LNCAP (cell line): ENCODE results near the gene MRPL14.

Experiments
- TF ChIP-seq, protein P1 (sequence below): fragments of 450-650 bp; IDR thresholded peaks from 2 replicates; pipeline ENCODE4 v1.5.1; 2017; ENCODE audit warnings: mild to moderate bottlenecking

MRPL14 gene

DNA sequence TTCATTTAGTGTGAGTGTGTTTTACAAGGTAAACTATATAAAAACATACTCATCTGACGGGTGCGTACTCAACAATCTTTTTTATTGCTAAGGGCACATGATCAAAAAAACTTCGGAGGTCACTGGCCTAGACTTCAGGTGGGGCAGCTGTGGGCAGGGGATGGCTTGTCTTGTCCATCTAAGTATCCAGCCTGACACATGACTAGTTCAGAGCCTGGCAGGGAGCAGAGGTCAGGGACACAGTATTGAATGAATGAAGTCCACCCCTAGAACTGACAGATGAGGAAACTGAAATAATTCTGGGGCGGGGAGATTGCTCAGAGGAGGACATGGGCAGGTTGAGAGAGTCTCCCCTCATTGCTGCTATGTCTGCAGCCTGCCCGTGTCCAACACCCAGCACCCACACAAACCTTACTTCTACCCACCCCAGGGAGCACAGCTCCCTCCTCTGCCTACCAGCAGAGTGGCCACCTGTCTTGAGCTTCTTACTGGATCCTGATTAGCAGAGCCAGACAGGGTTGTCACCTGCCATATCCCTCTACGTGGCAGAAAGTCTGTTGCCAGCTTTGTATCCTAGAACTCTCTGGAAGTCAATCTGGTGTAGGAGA, 48.9 kb downstream of the MRPL14 start:
- TF ChIP-seq, protein P1, sequence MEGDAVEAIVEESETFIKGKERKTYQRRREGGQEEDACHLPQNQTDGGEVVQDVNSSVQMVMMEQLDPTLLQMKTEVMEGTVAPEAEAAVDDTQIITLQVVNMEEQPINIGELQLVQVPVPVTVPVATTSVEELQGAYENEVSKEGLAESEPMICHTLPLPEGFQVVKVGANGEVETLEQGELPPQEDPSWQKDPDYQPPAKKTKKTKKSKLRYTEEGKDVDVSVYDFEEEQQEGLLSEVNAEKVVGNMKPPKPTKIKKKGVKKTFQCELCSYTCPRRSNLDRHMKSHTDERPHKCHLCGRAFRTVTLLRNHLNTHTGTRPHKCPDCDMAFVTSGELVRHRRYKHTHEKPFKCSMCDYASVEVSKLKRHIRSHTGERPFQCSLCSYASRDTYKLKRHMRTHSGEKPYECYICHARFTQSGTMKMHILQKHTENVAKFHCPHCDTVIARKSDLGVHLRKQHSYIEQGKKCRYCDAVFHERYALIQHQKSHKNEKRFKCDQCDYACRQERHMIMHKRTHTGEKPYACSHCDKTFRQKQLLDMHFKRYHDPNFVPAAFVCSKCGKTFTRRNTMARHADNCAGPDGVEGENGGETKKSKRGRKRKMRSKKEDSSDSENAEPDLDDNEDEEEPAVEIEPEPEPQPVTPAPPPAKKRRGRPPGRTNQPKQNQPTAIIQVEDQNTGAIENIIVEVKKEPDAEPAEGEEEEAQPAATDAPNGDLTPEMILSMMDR: no peak

DNA sequence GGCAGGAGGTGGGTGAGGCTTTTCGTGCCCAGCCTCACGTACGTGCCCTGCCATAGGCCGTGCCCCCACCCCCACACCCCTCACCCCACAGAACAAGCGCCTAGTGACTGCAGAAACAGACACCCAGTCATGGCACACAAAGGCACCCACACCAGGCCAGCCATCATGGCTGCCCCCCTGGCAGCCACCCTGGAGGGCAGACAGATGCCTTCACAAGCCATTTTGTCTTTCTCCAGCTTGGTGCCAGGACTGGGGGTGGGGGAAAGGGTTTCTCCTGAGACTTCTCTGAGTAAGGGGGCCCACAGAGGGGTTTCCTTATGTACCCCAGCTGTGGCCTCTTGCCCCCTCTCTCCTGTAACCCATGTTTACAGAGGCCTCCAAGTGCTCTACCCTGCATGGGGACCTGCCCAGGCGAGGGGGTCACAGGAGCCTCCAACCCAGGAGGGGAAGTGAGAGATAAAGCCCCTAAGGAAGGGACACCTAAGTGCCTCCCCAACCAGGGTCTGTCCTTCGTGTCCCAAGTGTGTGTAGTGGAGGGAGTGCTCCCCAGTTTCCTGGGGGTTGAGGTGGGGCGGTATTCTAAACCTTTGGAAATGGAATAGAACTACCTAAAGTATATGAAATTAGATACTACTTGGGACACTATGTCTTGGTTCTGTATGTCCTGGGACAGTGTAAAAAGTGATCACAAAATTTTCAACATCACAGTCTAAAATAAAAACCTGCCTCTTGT, 49.9 kb downstream of the MRPL14 start:
- TF ChIP-seq, protein P1: no peak

DNA sequence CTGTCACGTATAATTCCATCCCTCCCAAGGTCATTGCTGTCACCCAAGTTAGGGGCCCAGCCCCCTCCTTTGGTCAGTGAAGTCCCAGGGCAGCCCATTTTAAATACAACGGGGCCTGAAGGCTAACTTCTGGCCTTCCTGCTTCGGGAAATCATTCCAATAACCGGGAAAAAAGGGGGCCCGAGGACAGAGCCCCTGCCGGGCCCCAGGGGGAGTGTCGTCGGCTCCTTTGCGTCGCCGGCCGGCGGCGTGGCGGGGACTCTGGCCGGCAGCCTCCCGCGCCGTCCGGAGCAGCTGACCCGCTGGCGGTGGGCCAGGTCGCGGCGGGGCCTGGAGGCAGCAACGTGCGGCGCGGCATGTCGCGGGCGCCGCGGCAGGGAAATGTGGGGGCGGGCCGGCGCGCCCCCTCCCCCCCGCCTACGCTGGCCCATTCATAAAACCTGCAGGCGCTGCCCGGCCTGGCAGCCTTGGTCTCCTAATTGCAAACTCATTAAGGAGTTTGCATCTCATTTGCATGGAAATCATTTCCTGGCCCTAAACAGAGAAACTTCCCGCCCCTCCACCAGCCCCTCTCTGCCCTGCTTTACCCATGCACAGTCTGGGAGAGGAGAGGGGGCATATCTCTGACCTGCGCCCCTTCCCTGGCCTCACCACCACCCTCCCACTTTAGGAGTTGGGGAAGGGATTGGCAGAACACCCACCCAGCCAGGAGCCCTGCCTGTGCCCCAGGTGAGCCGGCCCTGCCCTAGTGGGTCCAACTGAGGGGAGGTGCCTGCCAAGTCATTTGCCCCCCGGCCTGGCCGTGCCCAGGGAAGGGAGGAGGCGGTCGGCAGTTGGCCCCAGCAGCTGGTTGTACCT, 50.7 kb downstream of the MRPL14 start:
- TF ChIP-seq, protein P1: no peak

DNA sequence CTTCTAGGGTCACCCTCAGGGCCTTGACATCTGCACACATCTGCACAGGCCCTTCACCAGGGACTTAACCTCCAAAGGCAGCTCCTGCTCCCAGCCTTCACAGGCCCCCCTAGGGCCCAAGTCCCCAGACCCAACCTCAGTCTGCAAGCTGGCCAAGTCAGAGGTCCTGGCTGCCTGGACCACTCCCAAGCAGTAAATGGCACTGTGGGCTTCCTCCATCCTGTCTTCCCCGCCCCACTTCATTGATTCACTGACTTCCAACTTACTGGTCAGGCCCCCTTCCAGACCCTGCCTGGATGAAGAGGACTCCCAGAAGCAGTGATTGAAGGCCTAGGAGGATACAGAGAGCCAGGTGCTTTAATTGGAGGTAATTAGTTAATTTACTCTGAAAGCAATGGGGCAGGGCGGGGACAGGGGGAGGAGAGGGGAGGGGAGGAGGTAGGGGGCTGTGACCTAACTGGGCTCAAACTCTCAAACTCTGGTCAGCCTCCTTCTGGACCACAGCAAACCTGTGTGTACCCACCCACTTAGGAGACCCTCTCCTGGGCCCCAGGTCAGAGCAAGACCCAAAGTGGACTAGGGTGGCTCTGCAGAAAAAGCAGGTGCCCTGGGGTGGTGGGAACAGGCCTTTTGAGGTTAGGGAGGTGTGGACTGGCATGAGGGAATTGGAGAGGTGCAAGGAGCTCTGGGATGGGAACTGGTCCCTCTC, 51.5 kb downstream of the MRPL14 start:
- TF ChIP-seq, protein P1: no peak

DNA sequence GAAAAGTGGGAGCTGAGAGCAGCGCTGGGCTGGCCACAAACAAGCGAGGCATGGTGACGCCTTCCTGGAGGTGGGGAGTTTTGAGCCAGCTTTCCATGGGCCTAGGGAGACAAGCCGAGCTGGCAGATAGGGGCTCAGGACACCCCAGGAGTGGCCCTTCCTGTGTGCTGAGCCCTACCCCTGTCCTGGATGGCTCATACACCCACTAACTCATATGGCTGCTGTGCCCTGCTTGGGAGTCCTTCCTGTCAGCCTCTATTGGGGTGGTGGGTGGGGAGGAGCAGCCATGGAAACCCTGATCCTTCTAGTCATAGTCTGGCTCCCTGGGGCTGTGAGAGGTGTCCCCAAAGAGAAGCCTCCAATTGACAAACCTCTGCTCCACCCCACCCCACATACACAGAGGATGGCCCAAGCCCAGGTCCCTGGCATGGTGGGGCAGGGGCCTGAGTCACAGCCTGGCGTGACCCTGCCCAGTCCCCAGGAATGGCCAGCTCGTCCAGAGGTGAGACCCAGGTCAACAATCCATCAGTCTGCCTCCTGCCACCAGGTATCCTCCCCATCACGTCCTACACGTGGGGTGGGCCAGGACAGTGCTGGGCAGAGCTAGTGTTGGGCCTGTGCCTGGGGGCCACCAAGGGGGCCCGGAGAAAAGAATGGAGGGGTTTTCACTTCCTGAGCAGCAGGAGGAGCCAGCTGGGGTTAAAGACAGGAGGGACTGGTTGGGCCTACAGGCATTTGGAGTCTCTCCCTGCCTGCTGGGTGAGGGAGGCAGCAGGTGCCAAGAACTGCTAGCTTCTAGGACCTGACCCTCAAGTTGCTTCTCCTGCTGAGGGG, 52.2 kb downstream of the MRPL14 start:
- TF ChIP-seq, protein P1: peak; percentile 30

DNA sequence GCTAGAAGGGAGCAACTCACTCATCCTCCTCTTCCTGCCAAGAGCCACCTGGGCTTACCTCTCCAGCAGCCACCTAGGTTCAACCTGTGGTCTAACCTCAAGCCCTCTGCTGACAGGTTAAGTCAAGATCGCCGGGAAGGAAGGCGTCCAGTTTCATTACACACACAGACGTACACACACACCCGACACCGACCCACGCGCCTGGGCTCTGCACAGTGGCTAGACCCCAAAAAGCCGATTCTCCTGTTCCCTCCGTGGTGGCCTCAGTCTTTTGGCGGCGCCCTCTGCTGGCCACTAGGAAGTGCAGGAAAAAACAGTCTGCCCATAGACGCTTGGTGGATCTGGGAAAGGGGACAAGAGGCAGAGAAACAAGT, 52.8 kb downstream of the MRPL14 start:
- TF ChIP-seq, protein P1: peak; percentile 80
